GM20431 (cell line): ENCODE data around the gene MX2.

ENCODE experiments used
- in situ Hi-C: fragments of 300-500 bp; cut with MseI, MboI; formaldehyde crosslinking; loops from one replicate; pipeline ENCODE4 v1.15.0; 2020; ENCODE audit warnings: low sequenced_read_pairs; ENCODE audit not compliant: unreplicated experiment

MX2 gene

DNA sequence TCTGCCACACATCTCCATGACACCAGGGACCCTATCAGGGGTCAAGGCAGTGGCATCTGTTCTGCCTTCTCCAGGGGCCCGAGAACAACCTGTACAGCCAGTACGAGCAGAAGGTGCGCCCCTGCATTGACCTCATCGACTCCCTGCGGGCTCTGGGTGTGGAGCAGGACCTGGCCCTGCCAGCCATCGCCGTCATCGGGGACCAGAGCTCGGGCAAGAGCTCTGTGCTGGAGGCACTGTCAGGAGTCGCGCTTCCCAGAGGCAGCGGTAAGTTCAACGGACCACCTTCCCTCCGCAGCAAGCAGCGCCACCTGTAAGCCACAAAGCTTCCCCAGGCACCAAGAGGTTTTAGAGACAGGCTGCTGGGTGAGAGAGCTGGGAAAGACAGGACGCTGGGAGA is 15.9 kb downstream of the MX2 start:
- in situ Hi-C loops: no loop called here

DNA sequence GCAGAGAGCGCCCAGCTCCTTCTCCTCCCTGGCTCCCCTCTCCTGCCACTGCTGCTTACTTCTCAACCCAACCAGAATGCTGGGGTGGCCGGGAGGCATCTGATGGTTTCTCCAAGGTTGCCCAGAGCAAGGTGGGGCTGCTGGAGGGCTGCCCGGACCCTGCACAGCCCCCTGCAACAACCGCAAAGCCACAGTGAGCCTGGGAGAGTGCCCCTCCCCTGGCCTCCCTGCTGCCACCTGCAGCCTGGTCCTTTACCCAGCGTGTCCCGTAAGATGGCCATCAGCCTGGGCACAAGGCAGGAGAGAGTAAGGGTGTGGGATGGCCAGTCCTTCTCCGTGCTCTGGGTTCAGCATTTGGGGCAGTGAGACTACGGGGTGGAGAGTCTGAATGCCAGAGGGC is 17.0 kb downstream of the MX2 start:
- in situ Hi-C loops: no loop called here

DNA sequence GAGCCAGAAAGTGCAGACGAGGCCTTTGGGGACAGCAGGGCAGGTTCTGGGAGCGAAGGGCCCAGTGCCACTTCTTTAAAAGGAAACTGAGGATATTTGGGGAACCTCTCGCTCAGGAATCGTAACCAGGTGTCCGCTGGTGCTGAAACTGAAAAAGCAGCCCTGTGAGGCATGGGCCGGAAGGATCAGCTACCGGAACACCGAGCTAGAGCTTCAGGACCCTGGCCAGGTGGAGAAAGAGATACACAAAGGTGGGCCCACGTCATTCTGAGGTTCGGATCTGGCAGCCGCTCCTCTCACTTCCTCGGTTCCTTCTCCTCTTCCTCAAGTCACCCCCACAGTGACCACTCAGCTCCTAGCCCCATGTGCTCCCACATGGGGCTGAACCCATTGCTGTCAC is 18.1 kb downstream of the MX2 start:
- in situ Hi-C loops: no loop called here

DNA sequence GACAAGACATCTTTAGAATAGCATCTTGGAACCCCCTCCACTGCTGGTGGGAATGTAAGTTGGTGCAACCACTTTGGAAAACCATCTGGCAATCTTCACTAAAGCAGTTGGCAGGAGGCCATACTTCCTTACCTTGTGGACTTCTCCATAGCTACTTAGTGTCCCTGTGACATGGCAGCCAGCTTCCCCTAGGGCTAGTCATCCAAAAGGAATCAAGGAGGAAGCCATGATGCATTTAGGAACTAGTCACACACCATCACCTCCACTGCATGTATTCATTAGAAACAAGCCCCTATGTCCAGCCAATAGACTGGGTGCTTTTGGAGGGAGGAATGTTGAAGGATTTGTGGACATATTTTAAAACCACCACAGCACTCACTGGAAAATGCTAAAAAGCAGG is 19.9 kb downstream of the MX2 start:
- in situ Hi-C loops: no loop called here

DNA sequence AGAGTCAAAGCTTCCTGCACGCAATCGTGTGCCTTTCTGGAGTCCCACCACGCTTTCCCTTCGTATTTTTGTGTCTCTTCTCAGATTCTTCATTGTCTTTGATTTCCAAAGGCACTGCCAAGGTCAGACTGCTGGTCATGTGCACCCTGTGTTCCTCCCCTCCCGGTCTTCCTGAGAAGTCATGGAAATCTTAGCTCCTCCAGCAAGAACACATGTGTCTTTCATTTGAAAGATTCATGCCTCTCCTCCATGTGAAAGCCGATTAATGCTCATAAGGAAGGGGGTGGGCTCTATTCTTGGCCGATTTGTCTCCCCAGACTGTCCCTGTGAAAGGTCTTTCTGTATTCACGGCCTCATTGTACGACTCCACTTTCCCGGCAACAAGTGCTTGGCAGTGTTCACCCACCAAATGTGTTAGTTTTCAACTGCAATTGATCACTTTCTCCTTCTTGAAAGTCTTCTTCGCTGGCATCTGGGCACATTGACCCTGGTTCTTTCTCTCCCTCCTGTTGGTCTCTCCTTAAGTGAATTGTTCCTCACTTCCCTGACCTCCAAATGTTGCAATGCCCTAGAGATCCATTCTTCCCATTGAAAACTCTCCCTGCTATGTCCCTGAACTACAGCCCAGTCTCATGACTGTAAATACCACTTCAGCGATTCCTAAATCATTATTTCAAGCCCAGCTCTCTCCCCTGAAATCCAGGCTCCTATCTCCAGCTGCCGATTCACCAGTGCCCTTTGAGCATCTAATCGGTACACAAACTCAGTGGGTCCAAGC is 25.4 kb downstream of the MX2 start:
- in situ Hi-C loops: no loop called here

DNA sequence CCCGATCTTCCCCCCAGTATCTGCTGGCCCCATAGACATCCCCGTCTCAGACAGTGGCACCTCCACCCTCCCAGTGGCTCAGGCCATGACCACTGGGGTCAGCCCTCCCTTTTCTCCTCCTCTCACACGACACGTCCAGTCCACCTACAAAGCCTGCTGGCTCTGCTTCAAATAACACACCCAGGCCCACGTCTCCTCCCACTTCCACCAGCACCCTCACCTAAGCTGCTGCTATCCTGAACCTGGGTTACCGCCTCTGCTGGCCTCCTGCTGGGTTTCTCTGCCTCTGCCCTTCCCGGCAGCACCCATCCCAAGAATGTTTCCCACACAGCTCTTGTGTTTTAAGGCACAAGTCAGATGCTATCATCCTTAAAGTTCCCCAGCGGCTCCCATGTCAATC is 26.0 kb downstream of the MX2 start:
- in situ Hi-C loops: no loop called here

DNA sequence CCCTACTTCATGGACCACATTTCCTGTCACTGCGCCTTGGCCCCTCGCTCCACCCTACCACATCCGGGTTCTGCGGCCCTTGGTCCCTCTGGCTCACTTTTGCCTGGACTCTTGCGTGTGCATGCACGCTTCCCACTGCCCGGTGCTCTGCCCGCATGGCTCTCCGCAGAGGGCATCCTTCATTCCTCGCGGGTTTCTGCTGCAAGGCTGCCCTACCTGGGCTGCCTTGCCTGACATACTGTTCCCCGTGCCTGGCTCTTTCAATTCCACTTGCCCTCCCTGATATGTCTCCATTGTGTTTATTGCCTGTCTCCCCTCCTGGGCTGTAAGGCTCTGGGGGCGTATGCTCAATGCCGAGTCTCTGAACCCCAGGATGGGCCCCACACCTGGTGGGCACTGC is 26.4 kb downstream of the MX2 start:
- in situ Hi-C loops: no loop called here

DNA sequence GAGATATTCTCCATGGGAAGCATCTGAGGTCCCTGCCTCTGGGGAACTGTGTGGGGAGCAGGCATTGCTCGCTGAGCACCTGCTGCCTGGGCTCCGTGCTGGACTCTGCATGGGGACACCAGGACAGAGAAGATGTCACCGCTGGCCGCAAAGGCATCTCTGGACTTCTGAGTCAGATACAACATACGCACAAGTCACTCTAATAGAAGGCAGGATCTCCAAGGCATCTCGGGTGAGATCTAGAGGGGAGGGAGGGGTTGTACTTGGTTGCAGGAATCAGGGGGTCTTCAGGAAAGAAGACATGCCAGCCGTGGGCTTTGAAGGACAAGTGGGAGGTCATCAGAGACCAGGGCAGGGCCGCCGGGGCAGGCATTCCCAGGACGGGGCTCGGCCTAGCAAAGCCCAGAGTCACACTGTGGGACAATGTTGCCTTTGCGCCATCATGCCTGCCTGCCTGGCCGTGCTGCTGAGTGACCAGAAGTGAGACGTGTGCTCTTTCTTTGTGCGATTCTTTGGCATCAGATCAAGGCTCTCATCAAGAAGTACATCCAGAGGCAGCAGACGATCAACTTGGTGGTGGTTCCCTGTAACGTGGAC is 28.3 kb downstream of the MX2 start:
- in situ Hi-C loops: no loop called here

DNA sequence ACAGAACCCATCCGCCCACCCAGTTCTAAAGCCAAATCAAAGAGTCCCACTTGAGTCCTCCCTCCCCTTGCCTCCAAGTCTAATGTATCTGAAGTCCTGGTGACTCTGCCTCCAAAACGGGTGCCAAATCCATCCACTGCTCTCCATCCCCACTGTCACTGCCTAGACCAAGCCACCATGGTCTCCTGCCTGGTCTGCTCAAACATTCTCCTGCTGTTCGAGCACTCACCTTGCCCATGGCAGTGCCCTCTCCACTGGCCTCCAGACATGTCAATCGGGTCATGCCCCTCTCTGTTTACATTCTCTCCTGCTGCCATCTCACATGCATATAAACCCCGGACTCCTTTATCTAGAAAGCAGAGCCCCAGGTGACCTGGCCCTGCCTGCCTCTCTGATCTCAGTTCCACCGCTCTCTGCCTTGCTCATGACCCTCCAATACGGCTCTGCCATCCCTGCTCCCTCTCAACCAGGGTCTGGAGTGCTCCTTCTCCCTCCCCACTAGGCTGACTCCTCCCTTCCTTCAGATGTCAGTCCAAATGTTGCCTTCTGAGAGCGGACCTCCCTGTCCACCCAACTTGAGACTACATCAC is 32.1 kb downstream of the MX2 start:
- in situ Hi-C loops: no loop called here

DNA sequence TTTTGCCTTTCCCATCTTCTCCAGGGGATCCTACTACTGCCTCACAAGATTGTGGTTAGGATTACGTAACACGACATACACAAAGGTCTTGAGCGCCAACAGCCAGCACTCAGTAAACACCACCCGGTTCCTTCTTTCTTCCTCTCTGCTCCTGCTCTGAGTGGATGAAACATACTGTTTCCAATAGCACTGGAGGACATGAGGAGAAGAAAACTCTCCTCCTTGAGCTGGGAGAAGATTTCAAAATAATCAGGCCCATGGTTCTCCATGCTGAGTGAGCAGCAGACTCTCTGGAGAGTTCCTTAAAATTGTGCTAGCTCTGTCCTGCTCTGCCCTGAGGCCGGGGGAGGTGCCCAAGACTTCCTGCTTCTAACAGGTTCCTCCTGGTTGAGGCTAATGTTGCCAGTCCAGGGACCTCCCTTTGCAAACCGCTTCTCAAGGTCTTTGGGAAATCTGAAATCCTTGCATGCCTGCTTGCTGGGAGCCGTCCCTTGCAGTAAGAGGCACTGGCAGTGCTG is 34.8 kb downstream of the MX2 start:
- in situ Hi-C loops: no loop called here

DNA sequence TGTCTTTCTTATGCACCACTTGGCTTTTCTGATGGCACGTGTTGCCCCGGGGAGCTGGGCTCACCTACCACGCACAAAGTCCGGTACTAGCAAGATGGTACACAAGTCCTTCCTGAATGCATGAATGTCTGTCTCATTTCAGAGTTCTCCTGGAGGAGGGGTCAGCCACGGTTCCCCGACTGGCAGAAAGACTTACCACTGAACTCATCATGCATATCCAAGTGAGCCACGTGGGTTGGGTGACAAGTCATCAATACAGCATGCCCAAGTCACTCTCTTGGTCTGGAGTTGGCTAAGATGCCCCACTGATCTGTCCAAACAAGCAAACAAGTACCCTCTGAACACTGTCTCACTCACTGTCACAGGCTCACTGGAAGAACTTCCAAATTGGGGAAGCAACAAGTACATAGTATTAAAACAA is 35.7 kb downstream of the MX2 start:
- in situ Hi-C loops: no loop called here

DNA sequence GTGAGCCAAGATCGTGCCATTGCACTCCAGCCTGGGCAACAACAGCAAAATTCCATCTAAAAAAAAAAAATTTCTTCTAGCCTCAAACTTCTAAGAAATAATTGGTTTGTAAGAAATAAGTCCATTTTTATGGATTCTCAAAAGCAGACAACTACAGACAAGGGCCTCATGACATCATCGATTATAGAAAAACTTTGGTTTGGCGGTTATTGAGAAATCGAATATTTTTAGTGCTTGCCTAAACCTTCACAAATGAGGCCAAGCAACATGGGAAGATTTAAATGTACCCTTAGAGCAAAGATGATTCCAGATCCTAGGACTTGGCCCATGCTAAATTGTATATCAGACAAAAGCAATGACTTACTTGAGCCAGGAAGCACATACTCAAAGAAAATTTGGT is 36.4 kb downstream of the MX2 start:
- in situ Hi-C loops: no loop called here

DNA sequence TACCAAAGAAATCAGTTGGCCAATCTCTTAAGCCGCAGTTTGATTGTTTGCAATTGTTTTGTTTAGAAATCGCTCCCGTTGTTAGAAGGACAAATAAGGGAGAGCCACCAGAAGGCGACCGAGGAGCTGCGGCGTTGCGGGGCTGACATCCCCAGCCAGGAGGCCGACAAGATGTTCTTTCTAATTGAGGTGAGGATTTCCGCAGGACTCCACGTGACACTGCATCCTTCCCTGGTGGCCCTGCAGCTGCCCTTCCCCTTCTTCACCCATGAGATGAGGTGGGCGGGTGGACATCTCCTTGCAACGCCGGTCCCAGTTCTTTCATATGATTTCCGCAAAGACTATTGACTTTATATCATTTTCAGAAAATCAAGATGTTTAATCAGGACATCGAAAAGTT is 37.0 kb downstream of the MX2 start:
- in situ Hi-C loops: no loop called here

DNA sequence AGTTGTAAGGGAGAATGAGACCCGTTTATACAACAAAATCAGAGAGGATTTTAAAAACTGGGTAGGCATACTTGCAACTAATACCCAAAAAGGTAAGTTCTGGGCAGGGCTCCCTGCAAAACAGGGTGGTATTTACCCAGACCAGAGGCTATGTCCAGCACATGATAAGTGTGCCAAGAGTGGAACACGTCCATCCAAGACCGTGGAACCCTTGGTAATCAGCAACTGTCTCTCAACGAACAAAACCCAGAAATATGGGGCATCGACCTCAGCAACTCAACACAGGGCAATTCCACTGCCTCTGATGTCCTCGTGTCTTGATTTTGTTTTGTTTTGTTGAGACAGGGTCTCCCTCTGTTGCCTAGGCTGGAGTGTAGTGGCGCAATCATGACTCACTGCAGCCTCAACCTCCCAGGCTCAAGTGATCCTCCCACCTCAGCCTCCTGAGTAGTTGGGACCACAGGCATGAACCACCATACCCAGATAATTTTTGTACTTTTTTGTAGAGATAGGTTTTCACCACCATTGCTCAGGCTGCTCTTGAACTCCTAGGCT is 37.5 kb downstream of the MX2 start:
- in situ Hi-C loops: no loop called here

DNA sequence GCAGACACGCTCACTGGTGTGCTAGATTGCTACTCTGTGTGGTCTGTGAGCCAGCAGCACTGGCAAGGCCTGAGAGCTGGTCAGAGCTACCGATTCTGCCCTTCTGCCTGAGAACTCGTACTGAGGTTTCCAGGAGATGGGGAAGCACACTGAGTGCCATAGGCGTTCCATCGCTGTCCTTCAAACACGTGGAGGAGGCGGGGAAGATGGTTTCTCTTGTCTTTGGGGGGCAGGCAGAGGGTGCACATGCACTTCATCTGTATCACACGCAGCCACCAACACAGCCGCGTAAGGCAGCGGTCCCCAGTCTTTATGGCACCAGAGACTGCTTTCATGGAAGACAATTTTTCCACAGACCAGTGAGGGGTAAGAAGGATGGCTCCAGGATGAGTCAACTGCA is 40.4 kb downstream of the MX2 start:
- in situ Hi-C loops: no loop called here

DNA sequence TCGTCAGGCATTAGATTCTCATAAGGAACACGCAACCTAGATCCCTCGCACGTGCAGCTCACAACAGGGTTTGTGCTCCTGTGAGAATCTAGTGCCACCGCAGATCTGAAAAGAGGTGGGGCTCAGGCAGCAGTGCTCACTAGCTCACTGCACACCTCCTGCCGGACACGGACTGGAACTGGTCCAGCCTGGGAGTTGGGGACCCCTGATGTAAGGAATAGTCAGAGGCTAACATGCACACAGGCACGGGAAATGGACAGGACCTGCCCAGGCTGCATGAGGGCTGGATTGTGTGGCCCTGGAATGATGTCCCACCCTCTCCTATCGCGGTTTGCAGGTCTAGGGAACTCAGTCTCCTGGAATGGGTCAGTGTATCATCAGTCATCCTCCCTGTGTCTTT is 41.0 kb downstream of the MX2 start:
- in situ Hi-C loops: no loop called here

DNA sequence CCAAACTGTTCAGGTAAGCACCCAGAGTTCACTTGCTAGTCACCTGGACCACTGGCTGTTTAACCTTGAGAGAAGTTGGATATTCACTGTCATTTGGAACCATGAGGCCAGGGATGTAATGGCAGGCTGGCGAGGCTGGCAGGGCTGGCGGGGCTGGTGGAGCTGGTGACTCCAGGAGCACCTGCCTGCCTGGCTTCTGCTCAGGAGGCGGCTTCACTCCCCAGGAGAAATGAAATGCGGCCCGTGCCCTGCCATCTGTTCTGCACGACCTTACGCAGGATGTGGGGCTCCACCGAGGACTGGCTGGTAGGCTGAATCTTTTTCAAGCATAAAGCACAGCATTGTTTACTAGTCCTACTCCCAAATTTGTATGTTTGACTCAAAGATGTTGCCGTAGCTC is 41.5 kb downstream of the MX2 start:
- in situ Hi-C loops: no loop called here

DNA sequence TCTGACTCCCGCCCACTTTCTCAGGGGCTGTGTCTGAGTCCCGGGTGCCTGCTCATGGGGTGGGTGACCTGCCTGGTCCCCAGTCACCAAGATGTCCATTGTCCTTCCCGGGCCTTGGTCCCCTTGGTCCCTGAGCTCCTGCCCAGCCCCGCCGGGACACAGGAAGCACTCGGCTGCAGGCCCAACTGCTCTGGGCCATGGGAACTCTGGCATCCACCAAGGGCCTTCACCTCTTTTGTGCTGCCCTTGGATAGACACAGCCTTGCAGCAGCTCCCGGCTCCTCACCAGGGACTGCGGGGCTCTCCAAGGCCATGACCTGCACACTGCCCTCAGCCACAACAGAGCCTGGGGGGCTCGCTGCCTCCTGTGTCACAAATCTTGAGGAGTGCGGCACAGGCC is 42.1 kb downstream of the MX2 start:
- in situ Hi-C loops: no loop called here

DNA sequence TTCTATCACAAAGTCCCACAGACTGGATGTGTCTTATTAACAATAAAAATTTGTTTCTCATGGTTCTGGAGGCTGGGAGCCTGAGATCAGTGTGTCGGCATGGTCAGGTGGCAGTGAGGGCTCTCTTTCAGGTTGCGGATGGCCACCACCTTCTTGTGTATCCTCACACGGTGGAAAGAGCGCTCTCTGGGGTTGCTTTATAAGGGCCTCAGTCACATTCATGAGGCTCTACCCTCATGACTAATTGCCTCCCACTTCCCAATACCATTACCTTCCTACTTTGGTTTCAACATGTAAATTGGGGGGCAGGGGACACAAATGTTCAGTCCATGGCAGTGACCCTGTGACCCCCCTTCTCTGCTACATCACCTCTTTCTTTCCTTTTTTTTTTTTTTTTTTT is 43.5 kb downstream of the MX2 start:
- in situ Hi-C loops: no loop called here

DNA sequence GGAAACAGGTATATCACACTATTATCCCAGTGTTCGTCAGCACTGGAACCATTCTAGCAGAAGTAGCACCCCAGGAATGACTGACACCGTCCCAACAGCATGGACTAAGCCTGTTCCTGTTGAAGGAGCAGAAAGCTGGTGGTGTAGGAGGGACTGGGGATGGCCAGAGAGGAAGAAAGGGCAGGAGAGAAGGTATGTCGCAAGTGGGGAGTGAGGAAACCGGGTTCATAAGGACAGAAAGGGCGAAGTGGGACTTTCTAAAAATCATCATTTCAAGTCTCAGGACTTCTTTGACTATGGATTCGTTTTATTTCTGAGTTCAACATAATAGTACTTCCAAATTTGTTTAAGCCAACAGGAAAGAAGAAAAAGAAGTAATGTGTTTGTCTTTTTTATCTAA is 44.5 kb downstream of the MX2 start:
- in situ Hi-C loops: no loop called here
